Gastrocnemius medialis (tissue), 4 donors: ENCODE measurements around the gene DALRD3.

Experiments used
- POLR2A ChIP-seq, 2 donors: fragments of 450-650 bp; IDR thresholded peaks; one replicate each; pipeline ENCODE4 v1.6.1; 2017; ENCODE audit warnings: antibody characterized with exemption in 2 of 2, mild to moderate bottlenecking in 2 of 2, moderate library complexity in 2 of 2
- TF ChIP-seq, protein P1 (sequence below), 5 experiments: fragments of 450-650 bp in 3 of 5; fragments of 200-600 bp in 2 of 5; sonication (generic) in 2 of 5; IDR thresholded peaks in 4 of 5; conservative IDR thresholded peaks in 1 of 5; 1 replicate in 4 of 5; 2 replicates in 1 of 5; pipeline ENCODE4 v1.5.1; 2016 to 2019; ENCODE audit warnings: antibody characterized with exemption in 5 of 5, mild to moderate bottlenecking in 3 of 5, moderate library complexity in 3 of 5

DNA sequence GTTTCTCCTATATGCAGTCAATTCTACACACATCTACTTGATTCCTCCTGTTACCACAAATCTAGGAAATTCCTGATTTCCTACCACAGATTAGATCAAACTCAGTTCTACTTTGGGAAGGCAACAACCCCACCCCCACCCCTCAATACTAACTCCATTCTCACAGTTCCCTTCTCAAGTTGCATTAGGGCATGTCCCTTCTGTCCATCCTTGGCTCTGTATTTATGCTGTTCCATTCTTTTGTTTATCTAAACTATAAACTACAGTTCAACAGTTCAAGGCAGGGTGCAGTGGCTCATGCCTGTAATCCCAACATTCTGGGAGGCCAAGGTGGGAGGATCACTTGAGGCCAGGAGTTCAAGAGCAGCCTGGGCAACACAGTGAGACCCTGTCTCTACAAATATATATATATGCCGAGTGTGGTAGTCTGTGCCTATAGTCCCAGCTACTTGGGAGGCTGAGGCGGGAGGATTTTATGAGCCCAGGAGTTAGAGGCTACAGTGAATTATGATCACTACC lies 36.0 kb upstream of the DALRD3 start:
- TF ChIP-seq, protein P1, sequence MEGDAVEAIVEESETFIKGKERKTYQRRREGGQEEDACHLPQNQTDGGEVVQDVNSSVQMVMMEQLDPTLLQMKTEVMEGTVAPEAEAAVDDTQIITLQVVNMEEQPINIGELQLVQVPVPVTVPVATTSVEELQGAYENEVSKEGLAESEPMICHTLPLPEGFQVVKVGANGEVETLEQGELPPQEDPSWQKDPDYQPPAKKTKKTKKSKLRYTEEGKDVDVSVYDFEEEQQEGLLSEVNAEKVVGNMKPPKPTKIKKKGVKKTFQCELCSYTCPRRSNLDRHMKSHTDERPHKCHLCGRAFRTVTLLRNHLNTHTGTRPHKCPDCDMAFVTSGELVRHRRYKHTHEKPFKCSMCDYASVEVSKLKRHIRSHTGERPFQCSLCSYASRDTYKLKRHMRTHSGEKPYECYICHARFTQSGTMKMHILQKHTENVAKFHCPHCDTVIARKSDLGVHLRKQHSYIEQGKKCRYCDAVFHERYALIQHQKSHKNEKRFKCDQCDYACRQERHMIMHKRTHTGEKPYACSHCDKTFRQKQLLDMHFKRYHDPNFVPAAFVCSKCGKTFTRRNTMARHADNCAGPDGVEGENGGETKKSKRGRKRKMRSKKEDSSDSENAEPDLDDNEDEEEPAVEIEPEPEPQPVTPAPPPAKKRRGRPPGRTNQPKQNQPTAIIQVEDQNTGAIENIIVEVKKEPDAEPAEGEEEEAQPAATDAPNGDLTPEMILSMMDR (IDR thresholded peaks at IDR 0.05 in 4 of 5, conservative IDR thresholded peaks at IDR 0.05 in 1 of 5): no peak
- TF ChIP-seq POLR2A (IDR thresholded peaks at IDR 0.05): no peak
